ENCODE measurements around the gene KCNK10. TPM values are rescaled to one million over a fixed set of nuclear protein-coding genes. Genes with fewer than 3 reads are reported as not detected.

KCNK10 gene
- total RNA-seq, 2 experiments from 2014 or later, result 0.68 to 0.73 TPM

DNA sequence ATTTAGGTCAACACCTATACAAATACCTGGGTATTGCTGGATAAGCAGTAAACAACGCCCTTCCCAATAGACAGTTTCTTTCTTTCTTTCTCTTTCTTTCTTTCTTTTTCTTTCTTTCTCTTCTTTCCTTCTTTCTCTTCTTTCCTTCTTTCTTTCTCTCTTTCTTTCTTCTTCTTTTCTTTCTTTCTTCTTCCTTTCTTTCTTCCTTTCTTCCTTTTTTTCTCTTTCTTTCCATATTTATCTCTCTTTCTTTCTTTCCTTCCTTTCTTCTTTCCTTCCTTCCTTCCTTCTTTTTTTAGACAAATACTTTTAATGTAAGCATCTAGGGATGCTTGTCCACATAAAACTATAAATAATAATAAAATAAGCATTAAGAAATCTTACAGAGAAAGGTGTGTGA is 123.2 kb downstream of the KCNK10 start:
- Histone ChIP-seq H3K9me3 (ENCODE audit: low read length) (no peaks in the 10 kb centered on the region), H2AFZ (ENCODE audit: low read length) (no peak overlapping the region), H3K4me1 (ENCODE audit: insufficient read depth, low read length, poor library complexity, severe bottlenecking) (no peaks in the 10 kb centered on the region), H3K4me3 (ENCODE audit: low read depth, low read length, poor library complexity, severe bottlenecking) (no peak overlapping the region), H3K9me2 (ENCODE audit: insufficient read depth, low read length) (no peaks in the 10 kb centered on the region), H3K79me2 (ENCODE audit: insufficient read depth, low read depth, low read length) (no peaks in the 10 kb centered on the region), H3K4me2 (ENCODE audit: low read length) (no peak overlapping the region), H3K27ac (ENCODE audit: low read depth, low read length, poor library complexity, severe bottlenecking) (no peak overlapping the region), H4K20me1 (ENCODE audit: insufficient read depth, low read length) (no peaks in the 10 kb centered on the region), H3K36me3 (ENCODE audit: insufficient read depth, low read length) (no peaks in the 10 kb centered on the region)
- TF ChIP-seq, protein P1, sequence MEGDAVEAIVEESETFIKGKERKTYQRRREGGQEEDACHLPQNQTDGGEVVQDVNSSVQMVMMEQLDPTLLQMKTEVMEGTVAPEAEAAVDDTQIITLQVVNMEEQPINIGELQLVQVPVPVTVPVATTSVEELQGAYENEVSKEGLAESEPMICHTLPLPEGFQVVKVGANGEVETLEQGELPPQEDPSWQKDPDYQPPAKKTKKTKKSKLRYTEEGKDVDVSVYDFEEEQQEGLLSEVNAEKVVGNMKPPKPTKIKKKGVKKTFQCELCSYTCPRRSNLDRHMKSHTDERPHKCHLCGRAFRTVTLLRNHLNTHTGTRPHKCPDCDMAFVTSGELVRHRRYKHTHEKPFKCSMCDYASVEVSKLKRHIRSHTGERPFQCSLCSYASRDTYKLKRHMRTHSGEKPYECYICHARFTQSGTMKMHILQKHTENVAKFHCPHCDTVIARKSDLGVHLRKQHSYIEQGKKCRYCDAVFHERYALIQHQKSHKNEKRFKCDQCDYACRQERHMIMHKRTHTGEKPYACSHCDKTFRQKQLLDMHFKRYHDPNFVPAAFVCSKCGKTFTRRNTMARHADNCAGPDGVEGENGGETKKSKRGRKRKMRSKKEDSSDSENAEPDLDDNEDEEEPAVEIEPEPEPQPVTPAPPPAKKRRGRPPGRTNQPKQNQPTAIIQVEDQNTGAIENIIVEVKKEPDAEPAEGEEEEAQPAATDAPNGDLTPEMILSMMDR (conservative IDR thresholded peaks at IDR 0.05; ENCODE audit: low read length), result no peak
- no peak for TF ChIP-seq EZH2phosphoT487 (IDR thresholded peaks at IDR 0.05; ENCODE audit: borderline replicate concordance, low read depth, low read length)
- no peak for DNase-seq (ENCODE audit: low spot score)
- POLR2A ChIA-PET, result no interaction called here
- CTCF ChIA-PET (ENCODE audit: unreplicated experiment), result no interaction called here
- BruUV-seq (replicated peaks), result no TSS peak
- intact Hi-C loops (cut with micrococcal nuclease; ENCODE audit: unreplicated experiment), result no loop called here

DNA sequence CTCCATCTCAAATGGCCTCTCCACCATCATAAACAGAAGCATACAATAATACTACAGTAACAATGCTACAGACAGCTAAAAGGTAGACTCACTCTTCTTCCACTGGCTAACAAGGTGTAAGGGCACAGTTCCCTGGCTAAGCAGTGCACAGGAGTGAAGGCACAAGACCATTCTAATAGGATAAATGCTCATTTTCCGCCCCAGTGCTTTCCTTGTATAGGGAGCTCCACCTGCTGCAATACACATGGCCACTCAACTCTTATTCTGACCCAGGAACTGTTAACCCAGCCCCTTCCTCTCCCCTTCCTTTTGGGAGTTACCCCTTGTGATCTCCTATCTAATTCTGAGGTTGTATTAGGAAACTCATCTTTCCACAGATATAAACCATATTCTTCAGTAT is 124.6 kb downstream of the KCNK10 start:
- Histone ChIP-seq H3K9me3 (ENCODE audit: low read length) (no peaks in the 10 kb centered on the region), H3K36me3 (ENCODE audit: insufficient read depth, low read length) (no peaks in the 10 kb centered on the region), H3K27ac (ENCODE audit: low read depth, low read length, poor library complexity, severe bottlenecking) (no peak overlapping the region), H3K79me2 (ENCODE audit: insufficient read depth, low read depth, low read length) (no peaks in the 10 kb centered on the region), H2AFZ (ENCODE audit: low read length) (no peak overlapping the region), H3K4me2 (ENCODE audit: low read length) (no peak overlapping the region), H3K9me2 (ENCODE audit: insufficient read depth, low read length) (no peaks in the 10 kb centered on the region), H3K4me3 (ENCODE audit: low read depth, low read length, poor library complexity, severe bottlenecking) (no peak overlapping the region), H3K4me1 (ENCODE audit: insufficient read depth, low read length, poor library complexity, severe bottlenecking) (no peaks in the 10 kb centered on the region), H4K20me1 (ENCODE audit: insufficient read depth, low read length) (no peaks in the 10 kb centered on the region)
- POLR2A ChIA-PET, result interaction anchor here (0.5 to 0.6 kb wide), 4 partner anchors 11 to 1820 kb away, joined by 3 to 4 read pairs (median 3); no protein-coding TSS in a partner anchor
- intact Hi-C loops (cut with micrococcal nuclease; ENCODE audit: unreplicated experiment), result no loop called here
- no peak for DNase-seq (ENCODE audit: low spot score)
- CTCF ChIA-PET (ENCODE audit: unreplicated experiment), result no interaction called here
- BruUV-seq (replicated peaks), result no TSS peak
- TF ChIP-seq, protein P1 (conservative IDR thresholded peaks at IDR 0.05; ENCODE audit: low read length), result no peak
- no peak for TF ChIP-seq EZH2phosphoT487 (IDR thresholded peaks at IDR 0.05; ENCODE audit: borderline replicate concordance, low read depth, low read length)

DNA sequence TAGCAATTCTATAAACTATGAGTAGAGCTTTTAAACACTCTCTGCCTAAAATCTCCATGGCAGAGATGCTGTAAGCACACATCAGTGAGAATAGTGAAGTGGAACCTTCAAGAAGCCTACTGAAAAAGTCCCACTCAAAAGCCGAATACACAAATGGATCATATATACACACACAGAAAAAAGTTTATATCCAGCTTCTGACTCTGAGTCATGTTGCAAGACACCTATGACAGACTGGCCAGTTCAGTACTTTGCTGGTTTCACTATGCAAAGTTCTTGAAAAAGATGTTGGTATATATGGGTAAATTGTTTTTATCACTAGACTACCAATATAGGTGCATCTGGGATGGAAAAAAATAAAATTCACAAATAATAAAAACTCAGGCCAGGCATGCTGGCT is 126.1 kb downstream of the KCNK10 start:
- Histone ChIP-seq H2AFZ (ENCODE audit: low read length) (no peak overlapping the region), H3K36me3 (ENCODE audit: insufficient read depth, low read length) (no peaks in the 10 kb centered on the region), H3K4me2 (ENCODE audit: low read length) (no peak overlapping the region), H3K79me2 (ENCODE audit: insufficient read depth, low read depth, low read length) (no peaks in the 10 kb centered on the region), H4K20me1 (ENCODE audit: insufficient read depth, low read length) (no peaks in the 10 kb centered on the region), H3K4me1 (ENCODE audit: insufficient read depth, low read length, poor library complexity, severe bottlenecking) (no peaks in the 10 kb centered on the region), H3K27ac (ENCODE audit: low read depth, low read length, poor library complexity, severe bottlenecking) (no peak overlapping the region), H3K9me2 (ENCODE audit: insufficient read depth, low read length) (no peaks in the 10 kb centered on the region), H3K4me3 (ENCODE audit: low read depth, low read length, poor library complexity, severe bottlenecking) (no peak overlapping the region), H3K9me3 (ENCODE audit: low read length) (no peaks in the 10 kb centered on the region)
- CTCF ChIA-PET (ENCODE audit: unreplicated experiment), result no interaction called here
- TF ChIP-seq EZH2phosphoT487 (IDR thresholded peaks at IDR 0.05; ENCODE audit: borderline replicate concordance, low read depth, low read length), result no peak
- TF ChIP-seq, protein P1 (conservative IDR thresholded peaks at IDR 0.05; ENCODE audit: low read length), result no peak
- POLR2A ChIA-PET, result no interaction called here
- intact Hi-C loops (cut with micrococcal nuclease; ENCODE audit: unreplicated experiment), result no loop called here
- no peak for DNase-seq (ENCODE audit: low spot score)
- no TSS peak for BruUV-seq (replicated peaks)

All from OCI-LY7 (cell line).